A549 (cell line): ENCODE data around the gene SEC24D. TPM values are rescaled to one million over a fixed set of nuclear protein-coding genes. Genes with fewer than 3 reads are reported as not detected.

Source experiments
- ATAC-seq, 2 experiments: fragments of 200-7000 bp in 1 of 2; fragments of >200 bp in 1 of 2; cut with Nextera tagmentation in 1 of 2; cut with Tn5 transposase in 1 of 2; 3 replicates each; pipeline versions ENCODE4 v1.8.0 to v1.9.1; 2018 to 2020; ENCODE audit warnings: mild to moderate bottlenecking in 1 of 2, moderate library complexity in 1 of 2
- CTCF ChIA-PET: fragments of 300-600 bp; sonication (Branson Sonifier 250); formaldehyde crosslinking; extraction: SDS; loops from one replicate; lab custom pipeline; 2021; ENCODE audit warnings: antibody characterized with exemption, inconsistent platforms; lab: Yijun Ruan, JAX
- POLR2A ChIA-PET: fragments of 350-600 bp; formaldehyde crosslinking; extraction: SDS; loops from one replicate; lab custom pipeline; 2021; ENCODE audit warnings: antibody characterized with exemption, inconsistent platforms; lab: Yijun Ruan, JAX
- DNase-seq, 2 experiments: peaks; one replicate each; pipeline versions ENCODE4 v3.0.0 to v3.0.0-alpha.2; 2011 to 2016; ENCODE audit warnings: low read depth in 1 of 2, low spot score in 1 of 2
- FAIRE-seq: peaks from 2 replicates; lab custom pipeline; 2011; peaks lifted over from hg19 to GRCh38; lab: Jason Lieb, UNC
- H3K27ac ChIP-seq, 2 experiments: fragments of >200 bp; sonication (Bioruptor Twin); formaldehyde crosslinking; 3 replicates each; pipeline ENCODE4 v1.5.1; 2016 to 2017
- H3K4me1 ChIP-seq: fragments of >200 bp; sonication (Bioruptor Twin); formaldehyde crosslinking; 3 replicates; pipeline ENCODE4 v1.6.1; 2016
- H3K4me2 ChIP-seq: fragments of >200 bp; sonication (Bioruptor Twin); formaldehyde crosslinking; 3 replicates; pipeline ENCODE4 v1.6.1; 2016
- H3K4me3 ChIP-seq: fragments of >200 bp; sonication (Bioruptor Twin); formaldehyde crosslinking; 3 replicates; pipeline ENCODE4 v1.5.1; 2016
- H3K9me3 ChIP-seq: fragments of >200 bp; sonication (Bioruptor Twin); formaldehyde crosslinking; 3 replicates; pipeline ENCODE4 v1.6.1; 2016
- CBX2 ChIP-seq: fragments of 200-600 bp; sonication (generic); IDR thresholded peaks from 2 replicates; pipeline ENCODE4 v1.6.1; 2016; ENCODE audit warnings: low read depth, mild to moderate bottlenecking, borderline replicate concordance
- EHF ChIP-seq: fragments of 250-450 bp; sonication (Bioruptor Pico); IDR thresholded peaks from 2 replicates; pipeline ENCODE4 v1.5.0; 2020; ENCODE audit warnings: mild to moderate bottlenecking
- EHMT2 ChIP-seq: fragments of 200-600 bp; sonication (generic); IDR thresholded peaks from 2 replicates; pipeline ENCODE4 v1.6.1; 2016; ENCODE audit warnings: antibody characterized with exemption, low read depth, mild to moderate bottlenecking, moderate library complexity
- ESRRA ChIP-seq: fragments of 150-350 bp; IDR thresholded peaks from 2 replicates; pipeline ENCODE4 v1.6.1; 2014; ENCODE audit warnings: mild to moderate bottlenecking, low read length, borderline replicate concordance
- HEYL ChIP-seq: fragments of 250-450 bp; sonication (Bioruptor Pico); IDR thresholded peaks from 2 replicates; pipeline ENCODE4 v1.8.0; 2021; ENCODE audit warnings: mild to moderate bottlenecking, moderate library complexity
- JUNB ChIP-seq: fragments of >200 bp; sonication (Bioruptor Twin); formaldehyde crosslinking; IDR thresholded peaks from 2 replicates; pipeline ENCODE4 v1.6.1; 2016
- KDM1A ChIP-seq: fragments of 200-600 bp; sonication (generic); IDR thresholded peaks from 2 replicates; pipeline ENCODE4 v1.6.1; 2016; ENCODE audit warnings: low read depth, mild to moderate bottlenecking
- KDM5A ChIP-seq: fragments of 200-600 bp; sonication (generic); IDR thresholded peaks from 2 replicates; pipeline ENCODE4 v1.6.1; 2016; ENCODE audit warnings: antibody characterized with exemption, mild to moderate bottlenecking
- MAFK ChIP-seq: fragments of 450-650 bp; IDR thresholded peaks from 2 replicates; pipeline ENCODE4 v1.6.1; 2014; ENCODE audit not compliant: partially characterized antibody
- MYC ChIP-seq: IDR thresholded peaks from 2 replicates; pipeline ENCODE4 v1.6.1; 2012; ENCODE audit warnings: mild to moderate bottlenecking, inconsistent platforms, low read length, improper control_type of control experiment, borderline replicate concordance
- NFE2L2 ChIP-seq: fragments of 150-350 bp; conservative IDR thresholded peaks from 2 replicates; pipeline ENCODE4 v1.6.1; 2014; ENCODE audit warnings: low read length
- POLR2A ChIP-seq: IDR thresholded peaks from 2 replicates; pipeline ENCODE4 v1.6.1; 2012; ENCODE audit warnings: mild to moderate bottlenecking, low read length
- RFX5 ChIP-seq: fragments of 450-650 bp; IDR thresholded peaks from 2 replicates; pipeline ENCODE4 v1.7.1; 2014; ENCODE audit warnings: antibody characterized with exemption, mild to moderate bottlenecking, moderate library complexity
- TP53 ChIP-seq: fragments of 250-450 bp; sonication (Bioruptor Pico); IDR thresholded peaks from 2 replicates; pipeline ENCODE4 v1.5.0; 2021; ENCODE audit warnings: mild to moderate bottlenecking, moderate library complexity
- ZC3H11A ChIP-seq: fragments of 450-650 bp; IDR thresholded peaks from 2 replicates; pipeline ENCODE4 v1.6.1; 2014; ENCODE audit warnings: antibody characterized with exemption, mild to moderate bottlenecking
- ZFP36 ChIP-seq: fragments of 450-650 bp; IDR thresholded peaks from 2 replicates; pipeline ENCODE4 v1.6.1; 2014; ENCODE audit warnings: borderline replicate concordance; ENCODE audit not compliant: partially characterized antibody
- WGBS: methylation state at CpG from one replicate; pipeline ENCODE4 v1.1.6; 2017; ENCODE audit errors: missing lambda C conversion rate; 5-methylcytosine and 5-hydroxymethylcytosine counted together
- polyA plus RNA-seq, 4 experiments: library from polyadenylated mRNA; depleted of rRNA in 3 of 4; stranded (reverse); fragments of >200 nt; fragmentation: RNase III in 1 of 4; extraction: RNeasy Plus Mini Kit Qiagen cat#74134 plus additional on column Dnase treatment in 1 of 4; gene quantifications; 2 replicates in 3 of 4; 3 replicates in 1 of 4; pipeline ENCODE4 v1.2.3, GENCODE V29; 2011 to 2017
- TF ChIP-seq, protein P1 (sequence below): fragments of 200-600 bp; sonication (generic); IDR thresholded peaks from 2 replicates; pipeline ENCODE4 v1.6.1; 2016; ENCODE audit warnings: antibody characterized with exemption, mild to moderate bottlenecking, moderate library complexity
- TF ChIP-seq, protein P2 (sequence below): fragments of 250-450 bp; sonication (Bioruptor Pico); IDR thresholded peaks from 2 replicates; pipeline ENCODE4 v1.5.0; 2020; ENCODE audit warnings: low read depth, mild to moderate bottlenecking, moderate library complexity

SEC24D gene
- polyA plus RNA-seq, 2 of the 4 experiments (the other 2 are of a cell fraction) = 12.8 to 15.6 TPM

DNA sequence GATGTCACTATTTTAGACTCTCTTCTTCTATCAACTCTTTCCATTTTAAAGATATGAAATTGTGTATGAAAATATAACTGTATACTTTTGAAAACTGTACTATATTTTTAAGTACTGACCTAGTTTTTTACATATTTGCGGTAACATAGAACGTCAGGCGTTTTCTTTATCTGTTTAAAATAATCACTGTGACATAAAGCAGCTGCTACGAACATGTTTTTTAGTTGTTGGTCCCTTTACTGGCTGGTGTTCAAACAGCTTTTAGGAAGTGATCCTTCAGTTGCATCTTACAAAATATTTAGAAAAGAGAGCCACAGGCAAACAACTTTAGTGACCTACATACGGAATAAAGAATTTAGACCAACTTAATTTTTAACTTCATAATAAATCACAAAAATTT, 77.6 kb downstream of the SEC24D start (continued):
- TF ChIP-seq NFE2L2 = no peak
- TF ChIP-seq ZC3H11A = no peak
- TF ChIP-seq, protein P1, sequence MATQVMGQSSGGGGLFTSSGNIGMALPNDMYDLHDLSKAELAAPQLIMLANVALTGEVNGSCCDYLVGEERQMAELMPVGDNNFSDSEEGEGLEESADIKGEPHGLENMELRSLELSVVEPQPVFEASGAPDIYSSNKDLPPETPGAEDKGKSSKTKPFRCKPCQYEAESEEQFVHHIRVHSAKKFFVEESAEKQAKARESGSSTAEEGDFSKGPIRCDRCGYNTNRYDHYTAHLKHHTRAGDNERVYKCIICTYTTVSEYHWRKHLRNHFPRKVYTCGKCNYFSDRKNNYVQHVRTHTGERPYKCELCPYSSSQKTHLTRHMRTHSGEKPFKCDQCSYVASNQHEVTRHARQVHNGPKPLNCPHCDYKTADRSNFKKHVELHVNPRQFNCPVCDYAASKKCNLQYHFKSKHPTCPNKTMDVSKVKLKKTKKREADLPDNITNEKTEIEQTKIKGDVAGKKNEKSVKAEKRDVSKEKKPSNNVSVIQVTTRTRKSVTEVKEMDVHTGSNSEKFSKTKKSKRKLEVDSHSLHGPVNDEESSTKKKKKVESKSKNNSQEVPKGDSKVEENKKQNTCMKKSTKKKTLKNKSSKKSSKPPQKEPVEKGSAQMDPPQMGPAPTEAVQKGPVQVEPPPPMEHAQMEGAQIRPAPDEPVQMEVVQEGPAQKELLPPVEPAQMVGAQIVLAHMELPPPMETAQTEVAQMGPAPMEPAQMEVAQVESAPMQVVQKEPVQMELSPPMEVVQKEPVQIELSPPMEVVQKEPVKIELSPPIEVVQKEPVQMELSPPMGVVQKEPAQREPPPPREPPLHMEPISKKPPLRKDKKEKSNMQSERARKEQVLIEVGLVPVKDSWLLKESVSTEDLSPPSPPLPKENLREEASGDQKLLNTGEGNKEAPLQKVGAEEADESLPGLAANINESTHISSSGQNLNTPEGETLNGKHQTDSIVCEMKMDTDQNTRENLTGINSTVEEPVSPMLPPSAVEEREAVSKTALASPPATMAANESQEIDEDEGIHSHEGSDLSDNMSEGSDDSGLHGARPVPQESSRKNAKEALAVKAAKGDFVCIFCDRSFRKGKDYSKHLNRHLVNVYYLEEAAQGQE = no peak
- TF ChIP-seq, protein P2, sequence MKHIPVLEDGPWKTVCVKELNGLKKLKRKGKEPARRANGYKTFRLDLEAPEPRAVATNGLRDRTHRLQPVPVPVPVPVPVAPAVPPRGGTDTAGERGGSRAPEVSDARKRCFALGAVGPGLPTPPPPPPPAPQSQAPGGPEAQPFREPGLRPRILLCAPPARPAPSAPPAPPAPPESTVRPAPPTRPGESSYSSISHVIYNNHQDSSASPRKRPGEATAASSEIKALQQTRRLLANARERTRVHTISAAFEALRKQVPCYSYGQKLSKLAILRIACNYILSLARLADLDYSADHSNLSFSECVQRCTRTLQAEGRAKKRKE (CRISPR knock-in tag) = no peak
- no peak for TF ChIP-seq EHMT2
- TF ChIP-seq ESRRA = no peak

DNA sequence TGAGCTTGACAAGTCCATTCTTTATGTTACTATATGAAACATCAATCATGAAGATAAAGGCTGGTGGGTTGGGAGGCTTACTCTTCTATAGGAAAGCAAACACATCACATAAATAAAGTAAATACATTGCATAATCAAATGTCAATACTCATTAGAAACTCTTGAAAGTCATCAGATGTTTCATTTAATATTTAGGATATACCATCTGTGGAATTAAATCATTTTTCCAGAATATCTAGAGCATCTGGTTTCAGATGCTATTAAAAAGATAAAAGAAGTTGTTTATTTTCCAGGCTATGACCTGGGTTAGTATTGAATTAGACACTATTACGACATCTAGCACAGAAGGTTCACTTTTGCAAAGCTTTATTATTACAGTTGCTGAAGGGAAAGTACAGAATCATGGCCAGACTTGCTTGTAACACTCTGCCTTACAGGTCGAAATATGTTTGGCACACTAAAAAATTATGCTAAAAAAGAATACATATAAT, 78.1 kb downstream of the SEC24D start:
- TF ChIP-seq, protein P2 (CRISPR knock-in tag) = no peak
- TF ChIP-seq, protein P1 = no peak
- no peak for TF ChIP-seq ESRRA
- no peak for TF ChIP-seq HEYL (CRISPR knock-in tag)
- TF ChIP-seq TP53 = no peak
- no peak for TF ChIP-seq KDM1A
- no peak for TF ChIP-seq POLR2A
- TF ChIP-seq MAFK = no peak
- TF ChIP-seq ZFP36 = no peak
- POLR2A ChIA-PET = no interaction called here
- FAIRE-seq = no peak
- 84% methylated on average over 2 of the region's 2 CpGs for WGBS
- ATAC-seq = no peak
- Histone ChIP-seq H3K27ac (no peak overlapping the region), H3K4me2 (no peak overlapping the region), H3K4me3 (no peak overlapping the region), H3K4me1 (no peaks in the 10 kb centered on the region), H3K9me3 (no peaks in the 10 kb centered on the region)
- DNase-seq = no peak
- CTCF ChIA-PET = interaction anchor here (0.7 to 1.0 kb wide), 2 partner anchors 14 to 211 kb away, joined by 3 read pairs; no protein-coding TSS in a partner anchor

DNA sequence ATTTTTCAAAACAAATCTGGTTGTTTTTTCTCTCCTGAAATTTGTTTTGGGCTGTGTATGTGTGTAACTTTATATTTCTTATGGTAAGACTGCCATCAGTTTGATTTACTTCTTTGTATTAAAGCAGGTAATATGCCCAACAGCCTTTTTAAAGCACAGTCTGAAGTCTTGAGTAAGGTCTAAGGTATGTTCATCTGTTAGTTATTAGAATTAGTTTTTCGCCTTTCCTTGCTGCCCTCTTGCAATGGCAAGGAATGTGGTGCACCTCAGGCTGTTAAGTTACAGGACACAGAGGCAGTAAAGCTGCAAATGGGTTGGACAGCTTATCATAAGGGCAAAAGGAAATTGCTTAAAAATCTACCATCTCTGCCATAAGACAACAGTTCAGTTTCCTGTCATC, 79.0 kb downstream of the SEC24D start:
- Histone ChIP-seq H3K9me3 (no peaks in the 10 kb centered on the region), H3K4me3 (no peak overlapping the region), H3K4me1 (no peaks in the 10 kb centered on the region), H3K27ac (no peak overlapping the region), H3K4me2 (no peak overlapping the region)
- POLR2A ChIA-PET = no interaction called here
- DNase-seq (no peak), FAIRE-seq (no peak), ATAC-seq (no peak)
- CTCF ChIA-PET = no interaction called here
- 79% methylated on average over 1 of the region's 1 CpG for WGBS
- no peak for TF ChIP-seq EHF (CRISPR knock-in tag)
- TF ChIP-seq MYC = no peak
- no peak for TF ChIP-seq JUNB
- TF ChIP-seq KDM1A = no peak
- no peak for TF ChIP-seq ESRRA
- no peak for TF ChIP-seq RFX5
- no peak for TF ChIP-seq ZFP36
- TF ChIP-seq KDM5A = no peak
- TF ChIP-seq CBX2 = no peak
- TF ChIP-seq, all 56 proteins: peak for 0
